Stomach (tissue), 4 donors: ENCODE measurements around the gene PITPNB.

ENCODE experiments used
- CTCF ChIP-seq, 7 experiments: fragments of 450-650 bp in 4 of 7; fragments of 200-600 bp in 3 of 7; sonication (generic) in 3 of 7; IDR thresholded peaks; one replicate each; pipeline ENCODE4 v1.5.1; 2016 to 2019; ENCODE audit warnings: antibody characterized with exemption in 7 of 7, control low read depth in 2 of 7, mild to moderate bottlenecking in 1 of 7
- EP300 ChIP-seq: sonication (generic); formaldehyde crosslinking; IDR thresholded peaks from one replicate; pipeline ENCODE4 v1.6.1; 2017; ENCODE audit warnings: antibody characterized with exemption
- POLR2A ChIP-seq, 4 donors: fragments of 450-650 bp; IDR thresholded peaks; one replicate each; pipeline ENCODE4 v1.6.1; 2016; ENCODE audit warnings: antibody characterized with exemption in 4 of 4, control low read depth in 2 of 4, mild to moderate bottlenecking in 1 of 4, moderate library complexity in 1 of 4
- POLR2AphosphoS5 ChIP-seq, 3 donors: sonication (generic); formaldehyde crosslinking; IDR thresholded peaks; one replicate each; pipeline ENCODE4 v1.6.1; 2016; ENCODE audit warnings: antibody characterized with exemption in 3 of 3

DNA sequence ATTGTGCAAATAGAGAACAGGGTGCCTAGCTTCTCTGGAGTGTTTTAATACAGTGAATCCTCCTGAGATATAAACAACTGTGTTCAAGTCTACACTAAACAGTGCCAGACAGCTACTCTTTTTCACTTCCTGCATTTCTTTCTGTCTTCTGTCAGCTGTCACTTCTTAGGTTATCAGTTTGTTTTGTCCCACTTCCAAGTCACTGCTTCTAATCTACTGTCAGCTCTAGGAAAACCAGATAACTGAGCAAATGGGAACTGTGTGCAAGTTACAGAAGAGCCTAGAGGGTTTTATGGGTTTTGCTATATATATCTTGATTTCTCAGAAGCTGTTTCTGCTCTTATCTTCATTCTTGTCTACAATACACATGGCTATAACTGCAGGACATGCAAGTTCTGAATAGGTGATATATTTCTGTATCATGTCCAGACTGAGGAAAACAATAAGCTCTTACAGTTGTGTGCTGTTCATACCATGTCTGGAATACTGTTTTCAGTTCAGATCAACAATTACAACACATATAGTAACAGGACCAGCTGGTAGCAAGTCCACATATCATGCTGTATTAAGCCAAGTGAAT is 5.8 kb downstream of the PITPNB start:
- TF ChIP-seq CTCF (IDR thresholded peaks at IDR 0.05), result no peak
- no peak for TF ChIP-seq POLR2A (IDR thresholded peaks at IDR 0.05)
- TF ChIP-seq POLR2AphosphoS5 (IDR thresholded peaks at IDR 0.05), result no peak
- no peak for TF ChIP-seq EP300
